H1 (cell line): ENCODE data around the gene MAP6. TPM values are rescaled to one million over a fixed set of nuclear protein-coding genes. Genes with fewer than 3 reads are reported as not detected.

Experiments used
- CTCF ChIA-PET: fragments of 300-600 bp; sonication (Branson Sonifier 250); formaldehyde crosslinking; loops from one replicate; lab custom pipeline; 2021; ENCODE audit not compliant: partially characterized antibody; lab: Charles Lee
- POLR2A ChIA-PET: fragments of 300-600 bp; sonication (Branson Sonifier 250); formaldehyde crosslinking; loops from one replicate; lab custom pipeline; 2021; ENCODE audit warnings: inconsistent platforms; ENCODE audit not compliant: partially characterized antibody; lab: Charles Lee
- DNase-seq, 2 experiments: peaks; one replicate each; pipeline versions ENCODE4 v3.0.0 to v3.0.0-alpha.2; 2010 to 2022; ENCODE audit warnings: low spot score in 2 of 2, low read depth in 1 of 2, mixed read lengths in 1 of 2
- FAIRE-seq: peaks from 2 replicates; lab custom pipeline; 2011; peaks lifted over from hg19 to GRCh38; lab: Jason Lieb, UNC
- H2AFZ ChIP-seq: 2 replicates; pipeline ENCODE4 v1.8.1; 2012; ENCODE audit warnings: low read length, inconsistent platforms
- H2AK5ac ChIP-seq: 2 replicates; pipeline ENCODE4 v1.6.1; 2013; ENCODE audit warnings: low read depth, low read length
- H2BK120ac ChIP-seq: replicated peaks from 2 replicates; pipeline ENCODE3; 2013; ENCODE audit warnings: low read depth, low read length, inconsistent platforms
- H2BK12ac ChIP-seq: 2 replicates; pipeline ENCODE4 v1.6.1; 2013; ENCODE audit warnings: low read depth, low read length
- H2BK15ac ChIP-seq: 2 replicates; pipeline ENCODE4 v1.6.1; 2013; ENCODE audit warnings: low read length
- H2BK20ac ChIP-seq: 2 replicates; pipeline ENCODE4 v1.6.1; 2013; ENCODE audit warnings: low read length
- H2BK5ac ChIP-seq: 2 replicates; pipeline ENCODE4 v1.6.1; 2013; ENCODE audit warnings: low read depth, low read length
- H3K14ac ChIP-seq: 2 replicates; pipeline ENCODE4 v1.6.1; 2013; ENCODE audit warnings: inconsistent platforms; ENCODE audit not compliant: insufficient read length
- H3K18ac ChIP-seq: 2 replicates; pipeline ENCODE4 v1.6.1; 2013; ENCODE audit warnings: low read length; ENCODE audit errors: extremely low read depth
- H3K23ac ChIP-seq: 2 replicates; pipeline ENCODE4 v1.6.1; 2013; ENCODE audit warnings: inconsistent platforms; ENCODE audit not compliant: insufficient read length
- H3K23me2 ChIP-seq: 2 replicates; pipeline ENCODE4 v1.6.1; 2013; ENCODE audit warnings: low read depth, low read length
- H3K27ac ChIP-seq: 2 replicates; pipeline ENCODE4 v1.6.1; 2011; ENCODE audit warnings: low read depth, low read length, inconsistent platforms
- H3K27me3 ChIP-seq, 4 experiments: replicated peaks in 1 of 4; 1 replicate in 1 of 4; 2 replicates in 3 of 4; pipeline versions ENCODE4 v1.6.1 to v1.8.1; 2011 to 2013; ENCODE audit warnings: low read length in 3 of 4, mild to moderate bottlenecking in 3 of 4, inconsistent platforms in 2 of 4, mixed read lengths in 2 of 4, moderate library complexity in 1 of 4; ENCODE audit not compliant: control insufficient read depth in 3 of 4, insufficient read depth in 3 of 4; ENCODE audit errors: extremely low read depth in 1 of 4
- H3K36me3 ChIP-seq, 4 experiments: 2 replicates each; pipeline versions ENCODE4 v1.6.1 to v1.8.1; 2011 to 2013; ENCODE audit warnings: mild to moderate bottlenecking in 4 of 4, low read length in 3 of 4, moderate library complexity in 2 of 4, control low read depth in 1 of 4, inconsistent platforms in 1 of 4; ENCODE audit not compliant: insufficient read depth in 4 of 4, control insufficient read depth in 2 of 4
- H3K4ac ChIP-seq: replicated peaks from 2 replicates; pipeline ENCODE3; 2013; ENCODE audit warnings: low read length, low read depth, mixed read lengths, inconsistent platforms; ENCODE audit not compliant: insufficient read length
- H3K4me1 ChIP-seq, 4 experiments: replicated peaks in 1 of 4; 1 replicate in 1 of 4; 2 replicates in 3 of 4; pipeline versions ENCODE4 v1.6.1 to v1.8.1; 2011 to 2013; ENCODE audit warnings: low read length in 3 of 4, inconsistent platforms in 2 of 4, mixed read lengths in 1 of 4; ENCODE audit not compliant: insufficient read depth in 4 of 4, control insufficient read depth in 3 of 4
- H3K4me2 ChIP-seq, 2 experiments: 2 replicates each; pipeline versions ENCODE4 v1.6.1 to v1.8.1; 2011 to 2013; ENCODE audit warnings: low read depth in 2 of 2, low read length in 2 of 2, control low read depth in 1 of 2, inconsistent platforms in 1 of 2, mild to moderate bottlenecking in 1 of 2; ENCODE audit not compliant: insufficient read depth in 1 of 2
- H3K4me3 ChIP-seq, 4 experiments: fragments of 200-600, 300-600 bp in 1 of 4; sonication (generic), shearing (Covaris generic), sonication (Bioruptor Twin) in 1 of 4; 2 replicates each; pipeline versions ENCODE4 v1.5.1 to v1.8.1; 2011 to 2016; ENCODE audit warnings: low read length in 4 of 4, low read depth in 3 of 4, control low read depth in 2 of 4, inconsistent platforms in 2 of 4, mild to moderate bottlenecking in 2 of 4, mixed read lengths in 1 of 4, moderate library complexity in 1 of 4; ENCODE audit not compliant: insufficient read depth in 2 of 4; ENCODE audit errors: extremely low read depth in 1 of 4
- H3K56ac ChIP-seq: replicated peaks from 2 replicates; pipeline ENCODE3; 2013; ENCODE audit warnings: low read depth, mild to moderate bottlenecking, mixed read lengths, low read length, inconsistent platforms; ENCODE audit not compliant: insufficient read length
- H3K79me1 ChIP-seq: 2 replicates; pipeline ENCODE4 v1.6.1; 2013; ENCODE audit warnings: low read depth, low read length, control low read depth
- H3K79me2 ChIP-seq, 2 experiments: 2 replicates each; pipeline versions ENCODE4 v1.6.1 to v1.8.1; 2012 to 2013; ENCODE audit warnings: low read length in 2 of 2, mild to moderate bottlenecking in 2 of 2, inconsistent platforms in 1 of 2; ENCODE audit not compliant: insufficient read depth in 2 of 2, control insufficient read depth in 1 of 2
- H3K9ac ChIP-seq, 4 experiments: replicated peaks in 1 of 4; 1 replicate in 1 of 4; 2 replicates in 3 of 4; pipeline versions ENCODE4 v1.6.1 to v1.8.1; 2011 to 2013; ENCODE audit warnings: low read depth in 3 of 4, low read length in 3 of 4, control low read depth in 2 of 4, mild to moderate bottlenecking in 2 of 4, moderate library complexity in 2 of 4, inconsistent platforms in 1 of 4; ENCODE audit errors: extremely low read depth in 1 of 4
- H3K9me3 ChIP-seq, 2 experiments: 2 replicates each; pipeline versions ENCODE4 v1.6.1 to v1.8.1; 2012 to 2013; ENCODE audit warnings: mild to moderate bottlenecking in 2 of 2, moderate library complexity in 2 of 2, control low read depth in 1 of 2, inconsistent platforms in 1 of 2, low read depth in 1 of 2, low read length in 1 of 2, mixed read lengths in 1 of 2; ENCODE audit not compliant: insufficient read depth in 2 of 2
- H4K20me1 ChIP-seq, 2 experiments: replicated peaks in 1 of 2; 2 replicates each; pipeline versions ENCODE3 to v1.8.1; 2011 to 2013; ENCODE audit warnings: inconsistent platforms in 2 of 2, low read length in 2 of 2, mild to moderate bottlenecking in 1 of 2; ENCODE audit not compliant: insufficient read depth in 2 of 2, control insufficient read depth in 1 of 2
- H4K5ac ChIP-seq: 2 replicates; pipeline ENCODE4 v1.6.1; 2013; ENCODE audit warnings: low read length, low read depth, mixed read lengths, inconsistent platforms; ENCODE audit not compliant: insufficient read length
- H4K8ac ChIP-seq: 2 replicates; pipeline ENCODE4 v1.8.0; 2013; ENCODE audit warnings: mild to moderate bottlenecking, moderate library complexity, low read length, inconsistent platforms; ENCODE audit not compliant: insufficient read depth; ENCODE audit errors: extremely low read depth
- H4K91ac ChIP-seq: replicated peaks from 2 replicates; pipeline ENCODE3; 2013; ENCODE audit warnings: low read length, mixed read lengths, inconsistent platforms; ENCODE audit not compliant: insufficient read length
- PHF8 ChIP-seq: fragments of 200-600 bp; sonication (generic); conservative IDR thresholded peaks from 2 replicates; pipeline ENCODE4 v1.7.1; 2012; ENCODE audit warnings: low read depth, mild to moderate bottlenecking, inconsistent platforms, low read length, moderate library complexity
- POLR2AphosphoS5 ChIP-seq: IDR thresholded peaks from 2 replicates; pipeline ENCODE4 v1.6.1; 2011; ENCODE audit warnings: low read depth, low read length
- SP4 ChIP-seq: IDR thresholded peaks from 2 replicates; pipeline ENCODE4 v1.6.1; 2012; ENCODE audit warnings: low read length, inconsistent platforms
- TAF7 ChIP-seq: optimal IDR thresholded peaks from 2 replicates; pipeline ENCODE3; 2011; ENCODE audit warnings: low read depth, mild to moderate bottlenecking, inconsistent platforms, low read length, moderate library complexity, borderline replicate concordance
- TEAD4 ChIP-seq: IDR thresholded peaks from 2 replicates; pipeline ENCODE4 v1.6.1; 2012; ENCODE audit warnings: low read depth, low read length, inconsistent platforms, mixed read lengths
- WGBS, 2 experiments: shearing (Covaris generic) in 1 of 2; methylation state at CpG; one replicate each; pipeline versions ENCODE4 v1.1.6 to v1.1.7; 2013 to 2015; ENCODE audit warnings: low lambda C conversion rate in 2 of 2, mixed read lengths in 2 of 2, inconsistent platforms in 1 of 2, low coverage in 1 of 2, missing lambda C conversion rate in 1 of 2; ENCODE audit not compliant: insufficient replicate concordance in 2 of 2, insufficient coverage in 1 of 2, insufficient read length in 1 of 2; ENCODE audit errors: extremely low coverage in 1 of 2, missing lambda C conversion rate in 1 of 2; 5-methylcytosine and 5-hydroxymethylcytosine counted together
- polyA plus RNA-seq, 7 experiments: library from polyadenylated mRNA; depleted of rRNA in 3 of 7; stranded (reverse) in 5 of 7; unstranded in 2 of 7; fragments of >200 nt in 5 of 7; fragments of 200-250 nt in 2 of 7; gene quantifications; 1 replicate in 5 of 7; 2 replicates in 1 of 7; 4 replicates in 1 of 7; pipeline versions ENCODE4 v1.2.1 to v1.2.3, GENCODE V29; 2011 to 2013; ENCODE audit warnings: missing spikeins in 2 of 7, mixed read lengths in 2 of 7
- total RNA-seq: library from RNA; stranded (reverse); fragmentation: NEBNext Ultra II Directional; extraction: Animal tissue kit (Norgen Biotek cat#: 25700); gene quantifications from 2 replicates; pipeline ENCODE4 v1.2.1, GENCODE V29; 2021

The MAP6 gene
- total and polyA plus RNA-seq, 2 of the 8 experiments (the other 6 are each of a cell fraction or from before 2014, with no cell fraction given) = 0.54 to 0.89 TPM

DNA sequence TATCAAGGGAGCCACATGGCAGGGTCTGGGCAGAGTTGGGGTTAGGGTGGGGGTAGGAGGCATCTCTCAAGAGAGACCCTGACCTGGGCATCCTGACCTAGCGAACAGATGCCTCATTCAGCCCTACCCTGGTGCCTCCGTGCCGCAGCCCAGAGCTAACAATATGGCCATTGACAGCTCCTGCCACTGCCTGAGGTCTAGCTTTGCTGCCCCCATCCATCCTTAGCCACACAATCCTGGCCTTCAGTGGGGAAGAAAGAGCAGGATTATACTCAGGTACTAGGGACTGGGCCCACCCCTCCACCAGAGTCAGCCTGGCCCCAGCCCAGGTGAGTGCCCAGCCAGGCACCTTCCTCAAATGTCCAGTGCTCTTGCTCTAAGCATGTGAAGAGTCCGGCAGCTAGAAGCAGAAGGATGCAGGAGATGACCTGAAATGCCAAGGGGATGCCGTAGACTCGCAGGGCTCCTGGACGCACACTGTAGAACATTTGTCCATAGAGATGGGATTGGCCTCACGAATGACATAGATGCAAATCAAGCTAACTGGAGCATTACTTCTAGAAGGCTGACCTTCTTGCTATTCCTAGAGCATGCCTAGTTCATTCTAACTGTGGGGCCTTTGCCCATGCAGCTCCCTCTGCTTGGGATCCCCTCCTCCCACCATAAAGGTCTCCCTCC is 120.1 kb downstream of the MAP6 start:
- Histone ChIP-seq H3K14ac (no peak overlapping the region), H3K36me3 (no peaks in the 10 kb centered on the region), H2BK5ac (no peak overlapping the region), H2BK12ac (peak overlapping the region; percentile 13; the same call in 1 of the 2 replicates), H2BK15ac (0 out of 2 replicates have a peak overlapping the region, but pooled peaks have one; percentile 2), H3K23me2 (no peaks in the 10 kb centered on the region), H3K4me1 (peaks cover 1 to 6% (median 3%) of the 10 kb centered on the region in 4 experiments; a peak in 6 of 7 replicates), H3K4me3 (no peak overlapping the region), H4K8ac (no peak overlapping the region; the same call in 1 of the 2 replicates), H3K9me3 (0 out of 4 replicates have a peak, but pooled peaks cover 0 to 2% of the 10 kb centered on the region in 2 experiments), H2BK120ac (no peak overlapping the region), H3K27me3 (no peaks in the 10 kb centered on the region; a peak in 1 of 7 replicates), H4K20me1 (no peaks in the 10 kb centered on the region), H3K79me2 (no peaks in the 10 kb centered on the region), H2AFZ (no peak overlapping the region), H2AK5ac (no peak overlapping the region), H4K5ac (no peak overlapping the region), H3K23ac (no peak overlapping the region), H4K91ac (peak overlapping the region; percentile 45), H3K18ac (no peak overlapping the region), H3K56ac (no peak overlapping the region), H3K79me1 (no peaks in the 10 kb centered on the region), H2BK20ac (no peak overlapping the region; the same call in 1 of the 2 replicates), H3K9ac (no peak overlapping the region), H3K4ac (no peak overlapping the region), H3K4me2 (no peak overlapping the region), H3K27ac (no peak overlapping the region)
- POLR2A ChIA-PET = interaction anchor here (0.9 to 30.6 kb wide), 2 partner anchors 27 to 141 kb away, joined by 4 to 1120 read pairs; partner anchors contain the start of gene SERPINH1
- no peak for TF ChIP-seq SP4
- TF ChIP-seq PHF8 = no peak
- no peak for TF ChIP-seq POLR2AphosphoS5
- no peak for TF ChIP-seq TEAD4
- no peak for TF ChIP-seq TAF7
- 93% methylated on average over 8 of the region's 8 CpGs; no CpG with 5 or more reads in 1 of the 2 experiments for WGBS, 2 experiments
- FAIRE-seq (no peak), DNase-seq (no peak)
- CTCF ChIA-PET = interaction anchor here (0.6 to 2.9 kb wide), 16 partner anchors 8 to 117 kb away, joined by 3 to 43 read pairs (median 4); no protein-coding TSS in a partner anchor
